Vagina (tissue), 2 donors: Measurements from ENCODE around the gene CDX1. TPM values are rescaled to one million over a fixed set of nuclear protein-coding genes. Genes with fewer than 3 reads are reported as not detected.

ENCODE experiments used
- DNase-seq, 2 donors: peaks; one replicate each; pipeline ENCODE4 v3.0.0-alpha.2; 2017; ENCODE audit errors: extremely low spot score in 2 of 2
- H3K27ac ChIP-seq: fragments of 200-600 bp; sonication (generic); one replicate; pipeline ENCODE4 v1.5.1; 2019
- H3K27me3 ChIP-seq: fragments of 200-600 bp; sonication (generic); one replicate; pipeline ENCODE4 v1.5.1; 2019
- H3K36me3 ChIP-seq, 2 donors: fragments of 200-600 bp; sonication (generic); one replicate each; pipeline ENCODE4 v1.5.1; 2017 to 2019
- H3K4me1 ChIP-seq: fragments of 200-600 bp; sonication (generic); one replicate; pipeline ENCODE4 v1.5.1; 2019
- H3K4me3 ChIP-seq, 2 donors: fragments of 200-600 bp; sonication (generic); 1 replicate in 1 of 2; 2 replicates in 1 of 2; pipeline ENCODE4 v1.5.1; 2016 to 2019
- H3K9me3 ChIP-seq: fragments of 200-600 bp; sonication (generic); one replicate; pipeline ENCODE4 v1.5.1; 2019
- POLR2A ChIP-seq, 2 donors: fragments of 450-650 bp; IDR thresholded peaks; one replicate each; pipeline ENCODE4 v1.6.1; 2017; ENCODE audit warnings: antibody characterized with exemption in 2 of 2, mild to moderate bottlenecking in 2 of 2, moderate library complexity in 2 of 2
- POLR2AphosphoS5 ChIP-seq, 2 donors: sonication (generic); formaldehyde crosslinking; IDR thresholded peaks; one replicate each; pipeline ENCODE4 v1.9.0; 2017; ENCODE audit warnings: antibody characterized with exemption in 2 of 2, mild to moderate bottlenecking in 2 of 2, low read depth in 1 of 2; ENCODE audit not compliant: insufficient read depth in 1 of 2
- intact Hi-C: fragments of 100-400 bp; cut with DNase I; formaldehyde crosslinking; loops from one replicate; pipeline ENCODE4 v1.15.1; 2023
- total RNA-seq: library from RNA; depleted of rRNA; stranded (reverse); fragments of >200 nt; gene quantifications from one replicate; pipeline ENCODE4 v1.2.3, GENCODE V29; 2016
- TF ChIP-seq, protein P1 (sequence below), 3 experiments: fragments of 450-650 bp in 2 of 3; fragments of 200-600 bp in 1 of 3; sonication (generic) in 1 of 3; IDR thresholded peaks; one replicate each; pipeline ENCODE4 v1.5.1; 2017 to 2019; ENCODE audit warnings: antibody characterized with exemption in 3 of 3, mild to moderate bottlenecking in 2 of 3, moderate library complexity in 2 of 3

The CDX1 gene
- total RNA-seq, 1 donor from 2014 or later = not detected

- intact Hi-C loops = no loop called here
- H3K36me3 ChIP-seq = no peaks in the 10 kb centered on the region
- H3K27me3 ChIP-seq = no peaks in the 10 kb centered on the region
- TF ChIP-seq, protein P1, sequence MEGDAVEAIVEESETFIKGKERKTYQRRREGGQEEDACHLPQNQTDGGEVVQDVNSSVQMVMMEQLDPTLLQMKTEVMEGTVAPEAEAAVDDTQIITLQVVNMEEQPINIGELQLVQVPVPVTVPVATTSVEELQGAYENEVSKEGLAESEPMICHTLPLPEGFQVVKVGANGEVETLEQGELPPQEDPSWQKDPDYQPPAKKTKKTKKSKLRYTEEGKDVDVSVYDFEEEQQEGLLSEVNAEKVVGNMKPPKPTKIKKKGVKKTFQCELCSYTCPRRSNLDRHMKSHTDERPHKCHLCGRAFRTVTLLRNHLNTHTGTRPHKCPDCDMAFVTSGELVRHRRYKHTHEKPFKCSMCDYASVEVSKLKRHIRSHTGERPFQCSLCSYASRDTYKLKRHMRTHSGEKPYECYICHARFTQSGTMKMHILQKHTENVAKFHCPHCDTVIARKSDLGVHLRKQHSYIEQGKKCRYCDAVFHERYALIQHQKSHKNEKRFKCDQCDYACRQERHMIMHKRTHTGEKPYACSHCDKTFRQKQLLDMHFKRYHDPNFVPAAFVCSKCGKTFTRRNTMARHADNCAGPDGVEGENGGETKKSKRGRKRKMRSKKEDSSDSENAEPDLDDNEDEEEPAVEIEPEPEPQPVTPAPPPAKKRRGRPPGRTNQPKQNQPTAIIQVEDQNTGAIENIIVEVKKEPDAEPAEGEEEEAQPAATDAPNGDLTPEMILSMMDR (IDR thresholded peaks at IDR 0.05) = no peak
- TF ChIP-seq POLR2AphosphoS5 (IDR thresholded peaks at IDR 0.05; ENCODE audit: insufficient read depth in 1 of 2, low read depth in 1 of 2) (peak in 1 of 2 donors; percentile 33), POLR2A (IDR thresholded peaks at IDR 0.05) (no peak)
- H3K9me3 ChIP-seq = no peaks in the 10 kb centered on the region
- H3K4me1 ChIP-seq = peaks cover 82% of the 10 kb centered on the region
- no peak for DNase-seq
- H3K27ac ChIP-seq = peak overlapping the region; percentile 83
- peak overlapping the region; percentile 23 to 32 for H3K4me3 ChIP-seq
These were observed 19.5 kb upstream of the CDX1 start for GRCh38 chr5:150146862-150147601.

DNA sequence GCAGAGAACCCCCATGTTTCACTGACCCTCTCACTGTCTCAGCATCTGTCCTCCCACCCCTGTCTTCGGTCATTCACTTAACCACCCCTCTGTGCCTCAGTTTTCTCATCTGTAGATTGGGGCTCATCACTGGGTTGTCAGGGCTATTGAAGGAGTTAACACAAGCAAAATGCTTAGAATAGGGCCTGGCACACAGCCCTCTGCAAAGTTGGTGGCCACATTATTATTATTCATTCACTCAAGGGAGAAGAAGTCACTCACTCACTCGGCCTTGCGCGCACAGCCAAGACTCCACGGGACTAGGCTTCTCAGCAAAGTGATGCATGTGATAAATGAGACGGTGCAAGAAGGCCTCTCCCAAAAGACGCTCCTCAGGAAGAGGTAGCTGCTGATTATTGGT, 18.9 kb upstream of the CDX1 start:
- Histone ChIP-seq H3K36me3 (no peaks in the 10 kb centered on the region), H3K4me3 (peak overlapping the region; percentile 23 to 32), H3K27me3 (no peaks in the 10 kb centered on the region), H3K9me3 (no peaks in the 10 kb centered on the region), H3K27ac (peak overlapping the region; percentile 83), H3K4me1 (peaks cover 76% of the 10 kb centered on the region)
- intact Hi-C loops = no loop called here
- TF ChIP-seq, protein P1 (IDR thresholded peaks at IDR 0.05) = no peak
- TF ChIP-seq POLR2AphosphoS5 (IDR thresholded peaks at IDR 0.05; ENCODE audit: insufficient read depth in 1 of 2, low read depth in 1 of 2) (no peak), POLR2A (IDR thresholded peaks at IDR 0.05) (no peak)
- no peak for DNase-seq

GRCh38 chr5:150148117-150148927, 18.3 kb upstream of the CDX1 start:
- intact Hi-C loops = no loop called here
- H3K4me3 ChIP-seq = peak overlapping the region; percentile 32 to 57
- H3K36me3 ChIP-seq = no peaks in the 10 kb centered on the region
- H3K27ac ChIP-seq = peak overlapping the region; percentile 83
- TF ChIP-seq POLR2AphosphoS5 (IDR thresholded peaks at IDR 0.05; ENCODE audit: insufficient read depth in 1 of 2, low read depth in 1 of 2) = peak in 1 of 2 donors; percentile 41
- TF ChIP-seq, protein P1 (IDR thresholded peaks at IDR 0.05) = no peak
- no peak for DNase-seq
- H3K9me3 ChIP-seq = no peaks in the 10 kb centered on the region
- no peaks in the 10 kb centered on the region for H3K27me3 ChIP-seq
- peaks cover 69% of the 10 kb centered on the region for H3K4me1 ChIP-seq

GRCh38 chr5:150149618-150150017, 17.0 kb upstream of the CDX1 start:
- intact Hi-C loops = no loop called here
- Histone ChIP-seq H3K27ac (peak overlapping the region; percentile 83), H3K4me1 (peaks cover 63% of the 10 kb centered on the region), H3K4me3 (peak overlapping the region; percentile 29 to 57), H3K27me3 (no peaks in the 10 kb centered on the region), H3K36me3 (no peaks in the 10 kb centered on the region), H3K9me3 (no peaks in the 10 kb centered on the region)
- no peak for DNase-seq
- TF ChIP-seq POLR2AphosphoS5 (IDR thresholded peaks at IDR 0.05; ENCODE audit: insufficient read depth in 1 of 2, low read depth in 1 of 2) (no peak), POLR2A (IDR thresholded peaks at IDR 0.05) (no peak)
- TF ChIP-seq, protein P1 (IDR thresholded peaks at IDR 0.05) = no peak
